D341Med (cell line): ENCODE measurements around the gene KLRG1.

Experiments used
- DNase-seq: peaks from one replicate; pipeline ENCODE4 v3.0.0; 2012; ENCODE audit warnings: low spot score

The KLRG1 gene

DNA sequence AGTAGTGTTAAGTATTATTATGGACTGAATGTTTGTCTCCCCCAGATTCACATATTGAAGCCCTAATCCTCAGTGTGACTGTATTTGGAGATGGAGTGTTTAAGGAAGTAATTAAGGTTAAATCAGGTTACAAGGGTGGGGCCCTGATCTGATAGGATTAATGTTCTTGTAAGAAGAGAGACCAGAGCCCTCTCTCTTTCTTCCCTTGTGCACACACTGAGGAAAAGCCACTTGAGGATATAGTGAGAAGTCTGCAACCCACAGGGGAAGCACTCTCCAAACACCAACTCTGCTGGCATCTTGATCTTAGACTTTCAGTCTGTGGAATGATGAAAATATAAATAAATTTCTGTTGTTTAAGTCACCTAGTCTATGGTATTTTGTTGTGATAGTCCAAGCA lies 2.2 kb upstream of the KLRG1 start:
- DNase-seq, result no peak

DNA sequence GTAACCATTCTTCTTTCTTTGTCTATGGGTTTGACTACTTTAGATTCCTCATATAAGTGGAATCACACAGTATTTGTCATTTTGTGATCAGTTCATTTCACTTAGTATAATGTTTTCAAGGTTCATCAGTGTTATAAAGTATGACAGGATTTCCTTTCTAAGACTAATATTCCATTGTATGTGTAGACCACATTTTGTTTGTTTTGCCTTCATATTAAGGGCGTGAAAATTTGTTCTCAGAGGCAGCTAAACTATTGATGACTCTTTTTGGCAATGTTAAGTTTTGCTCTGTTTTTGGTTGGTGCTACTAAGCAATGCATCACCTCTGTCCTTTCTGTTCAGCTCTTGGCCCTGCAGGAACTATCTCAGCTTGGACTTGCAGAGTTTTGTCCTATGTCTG lies 1.7 kb upstream of the KLRG1 start:
- DNase-seq, result no peak

DNA sequence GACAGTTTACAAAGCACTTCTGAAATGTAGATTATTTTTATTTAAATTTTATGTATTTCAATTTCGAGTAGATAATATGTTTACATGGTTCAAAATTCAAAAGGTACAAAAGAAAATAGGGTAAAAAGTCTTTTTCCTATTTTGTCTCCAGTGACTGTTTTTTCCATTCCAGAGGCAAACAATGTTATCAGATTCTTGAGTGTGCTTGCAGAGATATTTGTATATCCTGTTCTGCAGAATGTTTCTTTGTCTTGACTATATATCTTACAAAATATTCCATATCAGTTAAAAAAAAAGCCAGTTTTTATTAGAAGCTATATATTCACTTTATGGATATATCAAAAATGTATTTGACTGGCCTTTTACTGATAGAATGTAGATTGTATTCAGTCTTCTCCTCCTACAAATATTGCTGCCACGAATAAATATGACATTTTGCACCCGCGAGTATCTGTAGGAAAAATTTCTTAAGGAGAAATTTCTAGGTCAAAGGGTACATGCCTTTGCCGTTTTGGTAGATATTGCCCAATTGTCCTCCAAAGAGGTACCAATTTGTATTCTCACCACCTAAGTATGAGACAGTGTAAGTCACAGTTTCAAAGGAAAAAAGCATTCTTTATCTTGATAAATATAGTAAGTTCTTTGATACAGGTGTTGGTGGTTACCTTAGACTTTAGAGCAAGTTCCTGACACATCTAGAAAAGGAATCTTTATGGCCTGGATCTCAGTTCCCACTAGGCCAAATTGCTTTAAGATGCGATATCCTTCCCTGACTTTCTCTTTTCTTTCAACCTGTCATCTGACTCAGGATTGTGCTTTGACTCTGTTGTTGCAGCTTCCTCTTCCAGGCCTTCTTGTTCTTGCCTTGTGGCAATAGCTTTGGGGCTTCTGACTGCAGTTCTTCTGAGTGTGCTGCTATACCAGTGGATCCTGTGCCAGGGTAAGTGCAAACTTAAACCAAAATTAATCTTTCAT lies 2.3 kb downstream of the KLRG1 start:
- DNase-seq, result no peak

DNA sequence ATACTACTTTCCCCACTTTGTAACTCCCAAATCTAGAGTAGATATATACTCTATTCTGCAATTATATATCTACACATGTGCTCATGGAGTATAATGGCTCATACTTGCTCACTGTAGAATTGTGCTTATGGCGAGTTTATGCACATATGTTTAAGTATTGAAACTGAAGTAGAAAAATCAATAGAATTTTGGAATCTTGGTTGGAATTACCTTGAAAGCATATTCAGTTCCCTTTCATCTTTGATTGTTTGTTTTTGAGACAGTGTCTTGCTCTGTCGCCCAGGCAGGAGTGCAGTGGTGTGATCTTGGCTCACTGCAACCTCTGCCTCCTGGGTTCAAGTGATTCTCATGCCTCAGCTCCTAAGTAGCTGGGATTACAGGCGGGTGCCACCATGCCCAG lies 4.5 kb downstream of the KLRG1 start:
- no peak for DNase-seq

DNA sequence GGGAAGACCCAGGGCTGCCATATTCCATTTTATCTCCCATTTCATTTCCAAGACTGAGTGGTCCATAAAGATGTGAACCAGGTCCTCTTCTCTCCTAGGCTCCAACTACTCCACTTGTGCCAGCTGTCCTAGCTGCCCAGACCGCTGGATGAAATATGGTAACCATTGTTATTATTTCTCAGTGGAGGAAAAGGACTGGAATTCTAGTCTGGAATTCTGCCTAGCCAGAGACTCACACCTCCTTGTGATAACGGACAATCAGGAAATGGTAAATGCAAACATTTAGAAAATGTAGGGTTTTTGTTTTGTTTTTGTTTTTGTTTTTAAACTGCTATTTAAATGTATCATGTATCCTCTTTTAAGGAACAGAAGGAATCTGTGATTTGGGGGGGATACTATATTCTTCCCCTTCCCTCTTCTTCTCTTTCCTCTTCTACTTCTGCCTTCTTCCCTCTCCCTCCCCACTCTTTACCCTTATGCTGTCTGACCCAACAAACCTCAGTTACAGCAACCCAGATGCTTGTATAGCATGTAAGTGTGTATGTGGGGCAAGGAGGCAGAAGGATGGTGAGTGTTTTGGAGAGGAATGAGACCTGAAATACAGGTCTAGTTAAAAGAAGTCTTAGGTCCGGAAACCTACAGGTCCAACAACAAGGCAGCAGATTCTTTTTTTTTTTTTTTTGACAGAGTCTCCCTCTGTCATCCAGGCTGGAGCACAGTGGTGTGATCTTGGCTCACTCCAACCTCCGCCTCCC lies 5.9 kb downstream of the KLRG1 start:
- DNase-seq, result no peak

DNA sequence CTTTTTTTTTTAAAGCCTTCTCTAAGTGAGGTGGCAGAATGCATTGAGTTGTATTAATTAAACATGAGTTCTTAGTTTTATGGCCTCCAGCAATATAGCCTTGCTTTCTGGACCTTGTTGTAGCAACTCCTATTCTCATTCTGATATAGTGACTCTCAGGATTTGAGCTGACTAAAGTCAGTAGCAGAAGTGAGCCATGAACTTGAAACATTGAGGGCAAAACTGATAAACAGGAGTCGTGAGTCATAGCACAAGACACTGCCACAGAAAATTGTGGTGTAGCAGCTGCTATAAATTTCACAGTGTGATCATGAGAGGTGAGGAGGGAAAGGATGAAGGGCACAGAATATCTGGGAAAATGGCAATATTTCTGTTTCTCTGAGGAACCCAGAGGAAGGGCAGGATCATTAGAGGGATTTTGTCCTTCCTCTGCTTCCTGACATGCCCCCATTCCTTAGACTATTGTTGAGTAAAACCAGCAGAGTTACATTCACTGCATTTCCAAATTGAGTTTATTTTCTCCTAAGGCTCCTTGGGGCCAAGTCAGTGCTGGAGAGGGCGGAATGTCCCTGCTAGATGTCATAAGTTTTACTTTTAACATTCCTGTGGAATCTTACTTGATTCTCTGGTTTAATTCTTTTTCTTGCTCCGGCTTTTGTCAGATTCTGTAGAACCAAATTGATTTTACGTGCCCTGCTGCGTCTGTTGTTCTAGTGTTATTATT lies 7.5 kb downstream of the KLRG1 start:
- DNase-seq, result no peak

DNA sequence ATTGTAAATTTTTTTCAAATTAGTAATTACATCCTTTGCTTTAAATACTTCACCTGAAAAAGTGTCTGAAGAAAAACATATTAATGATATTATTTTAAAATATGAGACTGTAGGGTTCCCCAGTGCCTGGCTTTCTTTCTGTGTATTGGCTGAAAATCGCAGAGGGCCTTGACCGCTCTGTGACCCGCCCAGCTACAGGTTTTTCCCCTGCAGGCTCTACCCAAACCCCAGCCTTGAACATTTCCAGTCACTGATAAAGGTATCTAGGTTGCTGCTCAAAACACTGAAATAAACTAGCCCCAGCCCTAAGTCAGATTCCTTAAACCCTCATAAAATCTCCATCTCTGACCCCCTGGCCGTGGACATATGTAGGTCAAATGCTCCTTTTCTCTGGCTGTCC lies 11.9 kb downstream of the KLRG1 start:
- DNase-seq, result no peak

DNA sequence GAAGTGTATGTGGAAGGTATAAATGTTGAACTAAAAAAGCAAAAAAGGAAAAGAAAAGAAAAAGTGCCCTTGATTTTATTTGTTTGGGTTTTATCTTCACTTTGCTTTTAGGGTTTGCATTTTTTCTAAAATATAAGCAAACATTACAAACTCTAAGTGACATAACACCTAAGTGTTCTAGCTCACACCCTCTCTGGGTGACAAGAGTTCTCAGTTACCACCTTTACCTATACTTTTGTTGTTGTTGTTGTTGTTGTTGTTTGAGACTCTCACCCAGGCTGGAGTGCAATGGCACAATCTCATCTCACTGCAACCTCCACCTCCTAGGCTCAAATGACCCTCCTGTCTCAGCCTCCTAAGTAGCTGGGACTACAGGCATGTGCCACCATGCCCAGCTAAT lies 13.0 kb downstream of the KLRG1 start:
- no peak for DNase-seq

- no peak for DNase-seq
Observed at GRCh38 chr12:9022592-9022991, 33.2 kb downstream of the KLRG1 start.

- DNase-seq, result no peak
Observed at GRCh38 chr12:9024512-9024911, 35.2 kb downstream of the KLRG1 start.

DNA sequence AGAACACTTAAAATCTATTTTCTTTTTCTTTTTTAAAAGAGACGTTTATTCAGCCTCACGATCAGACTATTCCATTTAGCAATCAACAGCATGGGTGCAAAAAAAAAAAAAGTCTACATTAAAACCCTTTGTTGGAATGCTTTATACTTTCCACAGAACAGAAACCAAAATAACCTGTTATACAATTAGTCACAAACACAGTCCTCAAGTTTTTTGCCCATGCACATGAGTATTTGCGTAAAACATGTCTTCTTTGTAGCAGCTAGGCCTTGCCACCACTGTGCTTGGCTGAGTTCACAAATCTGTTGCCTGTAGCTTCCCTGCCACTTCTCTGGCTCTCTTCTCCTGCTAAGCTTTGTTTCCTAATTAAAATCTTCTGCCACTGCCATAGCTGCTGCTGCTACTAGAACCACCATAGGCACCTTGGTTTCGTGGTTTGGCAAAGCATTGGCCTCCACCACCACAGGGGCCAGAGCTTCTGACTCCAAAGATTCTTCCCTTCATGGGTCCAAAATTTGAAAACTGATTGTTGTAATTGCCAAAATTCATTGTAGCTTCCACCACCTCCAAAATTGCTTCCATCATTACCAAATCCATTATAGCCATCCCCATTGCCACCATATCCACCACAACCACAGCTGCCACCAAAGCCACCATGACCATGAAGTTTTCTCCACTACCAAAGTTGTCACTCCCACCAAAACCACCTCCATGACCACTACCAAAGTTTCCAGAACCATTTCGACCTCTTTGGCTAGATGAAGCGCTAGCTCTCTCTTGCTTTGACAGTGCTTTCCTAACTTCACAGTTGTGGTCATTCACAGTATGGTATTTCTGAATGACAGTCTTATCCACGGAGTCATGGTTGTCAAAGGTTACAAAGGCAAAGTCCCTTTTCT lies 38.1 kb downstream of the KLRG1 start:
- no peak for DNase-seq

DNA sequence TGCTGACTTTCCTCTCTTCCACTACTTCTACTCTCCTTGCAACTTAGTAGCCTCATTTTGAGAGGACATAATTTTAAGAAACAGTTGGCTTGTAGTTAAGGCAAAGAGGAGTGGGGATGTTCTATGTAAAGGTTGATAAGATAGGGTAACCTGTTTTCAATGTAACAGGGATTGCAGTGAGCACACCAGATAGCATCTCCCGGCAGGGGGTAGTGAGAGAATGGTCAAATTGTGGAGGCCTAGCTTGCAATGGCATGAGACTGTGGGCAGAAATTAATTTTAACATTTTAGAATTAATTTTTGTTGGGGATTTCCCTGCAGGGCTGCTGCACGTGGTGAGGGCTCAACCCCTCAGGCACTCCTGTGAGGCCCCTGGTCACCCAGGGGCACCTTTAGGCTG lies 41.4 kb downstream of the KLRG1 start:
- no peak for DNase-seq

- no peak for DNase-seq
Observed at GRCh38 chr12:9032202-9032964, 43.0 kb downstream of the KLRG1 start.

- DNase-seq, result no peak
Observed at GRCh38 chr12:9033265-9033887, 44.0 kb downstream of the KLRG1 start.

DNA sequence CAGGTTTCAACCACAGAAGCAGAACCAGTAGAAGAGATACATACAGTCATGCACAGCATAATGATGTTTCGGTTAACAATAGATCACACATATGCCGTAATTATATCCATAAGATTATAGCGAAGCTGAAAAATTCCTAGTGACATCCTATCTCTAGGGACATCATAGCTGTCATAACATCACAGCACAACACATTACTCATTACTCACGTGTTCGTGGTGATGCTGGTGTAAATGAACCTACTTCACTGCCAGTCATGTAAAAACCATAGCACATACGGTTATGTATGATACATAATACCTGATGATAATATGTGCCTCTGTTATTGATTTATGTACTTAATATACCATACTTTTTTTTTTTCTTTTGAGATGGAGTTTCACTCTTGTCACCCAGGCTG lies 44.7 kb downstream of the KLRG1 start:
- no peak for DNase-seq

GRCh38 chr12:9036227-9036626 lies 46.9 kb downstream of the KLRG1 start:
- DNase-seq, result no peak

DNA sequence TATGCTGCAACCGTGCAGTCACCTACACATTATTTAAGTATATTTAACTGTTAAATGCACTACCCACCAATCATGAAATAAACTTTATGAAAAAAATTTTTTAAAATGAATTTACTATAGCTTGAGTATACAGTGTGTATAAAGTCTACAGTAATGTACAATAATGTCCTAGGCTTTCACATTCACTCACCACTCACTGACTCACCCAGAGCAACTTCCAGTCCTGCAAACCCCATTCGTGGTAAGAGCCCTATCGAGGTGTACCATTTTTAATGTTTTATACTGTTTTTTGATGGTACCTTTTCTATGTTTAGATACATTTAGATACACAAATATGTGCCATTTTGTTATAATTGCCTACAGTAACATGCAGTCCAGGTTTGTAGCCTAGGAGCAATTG lies 48.1 kb downstream of the KLRG1 start:
- DNase-seq, result no peak

GRCh38 chr12:9039397-9039977 lies 50.1 kb downstream of the KLRG1 start:
- DNase-seq, result peak; percentile 65

- DNase-seq, result no peak
Observed at GRCh38 chr12:9040484-9041186, 51.3 kb downstream of the KLRG1 start.
